Activated CD8-positive, alpha-beta memory T cell treated with anti-CD3 and anti-CD28 coated beads for 24 hours (primary cell): ENCODE data around the gene GLCE.

Experiments used
- DNase-seq: peaks from one replicate; pipeline ENCODE4 v3.0.0-alpha.2; 2020

GLCE gene

DNA sequence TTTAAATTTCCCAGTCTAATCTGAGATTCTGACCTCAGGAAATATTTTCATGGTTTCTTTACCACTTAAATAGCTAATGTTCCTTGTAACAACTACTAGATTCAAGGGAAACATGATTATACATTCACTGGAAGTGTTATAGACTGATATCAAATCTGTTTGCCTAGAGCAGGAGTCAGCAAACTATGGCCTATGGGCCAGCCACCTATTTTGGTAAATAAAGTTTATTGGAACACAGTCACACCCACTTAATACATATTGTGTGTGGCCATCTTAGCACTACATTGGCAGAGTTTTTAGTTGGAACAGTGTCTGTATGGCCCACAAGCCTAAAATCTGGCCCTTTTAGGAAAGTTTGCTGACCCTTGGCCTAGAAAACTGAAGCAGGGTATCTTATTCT, 50.1 kb downstream of the GLCE start:
- no peak for DNase-seq

GRCh38 chr15:69213786-69214185, 53.4 kb downstream of the GLCE start:
- DNase-seq = no peak

- no peak for DNase-seq
Observed at GRCh38 chr15:69215314-69216035, 55.0 kb downstream of the GLCE start.

DNA sequence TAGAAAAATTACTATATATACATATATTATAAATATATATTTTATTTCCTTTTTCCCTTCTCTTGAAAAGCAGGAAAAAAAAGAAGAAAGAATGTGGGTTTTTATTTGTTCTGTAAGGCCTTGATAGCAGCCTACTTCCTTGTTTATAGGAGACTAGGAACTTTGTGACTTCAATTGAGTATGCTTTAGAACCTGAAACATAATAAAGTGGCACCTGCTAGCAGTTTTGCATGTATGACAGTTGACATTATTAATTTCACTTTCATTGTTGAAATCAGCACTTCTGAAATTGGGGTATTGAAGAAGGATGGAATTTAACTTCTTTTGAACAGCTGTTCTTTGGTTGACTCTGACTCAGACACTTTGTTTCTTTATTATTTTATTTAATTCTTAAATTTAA, 56.9 kb downstream of the GLCE start:
- DNase-seq = no peak

GRCh38 chr15:69219690-69220089, 59.3 kb downstream of the GLCE start:
- DNase-seq = no peak

DNA sequence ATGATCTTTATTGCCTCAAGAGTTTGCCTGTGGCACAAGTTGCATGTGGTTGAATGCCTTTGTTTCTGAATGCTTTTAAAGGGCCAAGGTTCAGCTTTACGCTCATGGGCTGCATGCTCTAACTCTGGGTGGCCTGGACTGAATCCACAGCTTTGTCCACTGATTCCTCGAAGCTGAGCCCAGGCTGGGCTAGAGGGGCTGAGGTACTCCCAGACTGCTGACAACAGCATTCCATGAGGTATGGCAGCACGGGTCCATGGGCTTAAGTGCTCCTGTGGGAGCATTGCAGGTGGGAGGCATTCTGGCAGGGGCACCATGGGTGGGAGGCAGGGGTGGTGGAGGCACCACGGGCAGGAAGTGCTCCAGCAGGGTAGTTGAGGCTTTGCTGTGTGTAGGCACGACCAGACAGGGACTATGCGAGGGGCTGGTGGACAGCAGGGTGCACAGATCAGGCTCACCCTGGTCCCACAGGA, 61.6 kb downstream of the GLCE start:
- DNase-seq = no peak

GRCh38 chr15:69223083-69223813, 62.8 kb downstream of the GLCE start:
- DNase-seq = no peak

- DNase-seq = no peak
Observed at GRCh38 chr15:69224383-69224782, 63.9 kb downstream of the GLCE start.

- DNase-seq = no peak
Observed at GRCh38 chr15:69225355-69226022, 65.1 kb downstream of the GLCE start.

- DNase-seq = no peak
Observed at GRCh38 chr15:69226023-69226355, 65.6 kb downstream of the GLCE start.

DNA sequence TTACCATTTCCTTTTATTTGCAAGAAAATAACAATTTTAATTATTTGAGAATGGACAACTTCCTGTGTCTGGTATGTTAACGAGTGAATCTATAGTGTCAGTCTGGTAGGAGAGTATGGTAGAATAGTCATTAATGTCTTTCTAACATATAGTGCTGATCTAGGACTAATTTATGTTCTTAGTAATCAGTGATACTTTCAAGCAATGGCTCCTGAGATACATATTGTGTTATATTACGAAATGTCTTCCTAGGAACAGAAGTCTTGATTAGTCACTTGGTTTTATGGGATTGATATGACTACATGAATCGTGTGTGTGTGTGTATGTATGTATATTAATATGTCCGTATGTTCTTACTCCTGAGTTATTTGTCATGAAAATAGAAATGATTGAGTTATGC, 71.7 kb downstream of the GLCE start:
- no peak for DNase-seq

GRCh38 chr15:69232765-69233164, 72.3 kb downstream of the GLCE start:
- no peak for DNase-seq

- DNase-seq = no peak
Observed at GRCh38 chr15:69234676-69235075, 74.2 kb downstream of the GLCE start.

GRCh38 chr15:69236505-69236904, 76.1 kb downstream of the GLCE start:
- DNase-seq = no peak

DNA sequence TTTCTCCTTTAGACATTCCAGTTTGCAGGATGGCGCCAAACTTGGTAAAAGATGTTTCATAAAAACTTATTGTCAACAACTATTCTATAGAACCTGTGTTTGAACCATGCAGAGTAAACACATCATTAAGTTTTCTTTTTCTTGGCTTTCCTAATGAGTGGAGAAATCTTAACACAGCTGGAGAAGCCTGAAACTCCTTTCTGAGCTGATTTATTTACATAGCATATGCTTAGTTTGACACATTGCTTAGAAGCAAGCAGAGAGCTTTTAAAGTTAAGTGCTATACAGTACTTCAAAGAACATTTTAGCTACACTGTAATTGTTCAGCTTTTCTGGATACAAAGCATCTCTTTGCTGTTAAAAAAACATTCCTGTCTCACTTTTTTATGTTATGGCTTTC, 77.3 kb downstream of the GLCE start:
- DNase-seq = no peak

DNA sequence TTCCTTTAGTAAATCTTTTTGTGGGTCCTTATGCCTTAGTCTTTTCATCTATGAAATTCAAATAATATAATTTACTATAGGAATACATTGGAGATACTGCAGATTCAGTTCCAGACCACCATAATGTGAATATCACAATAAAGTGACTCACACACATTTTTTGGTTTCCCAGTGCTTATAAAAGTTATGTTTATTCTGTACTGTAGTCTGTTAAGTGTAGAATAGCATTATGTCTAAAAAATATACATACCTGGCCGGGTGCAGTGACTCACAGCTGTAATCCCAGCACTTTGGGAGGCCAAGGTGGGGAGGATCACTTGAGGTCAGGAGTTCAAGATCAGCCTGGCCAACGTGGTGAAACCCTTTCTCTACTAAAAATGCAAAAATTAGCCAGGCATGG, 84.4 kb downstream of the GLCE start:
- no peak for DNase-seq

DNA sequence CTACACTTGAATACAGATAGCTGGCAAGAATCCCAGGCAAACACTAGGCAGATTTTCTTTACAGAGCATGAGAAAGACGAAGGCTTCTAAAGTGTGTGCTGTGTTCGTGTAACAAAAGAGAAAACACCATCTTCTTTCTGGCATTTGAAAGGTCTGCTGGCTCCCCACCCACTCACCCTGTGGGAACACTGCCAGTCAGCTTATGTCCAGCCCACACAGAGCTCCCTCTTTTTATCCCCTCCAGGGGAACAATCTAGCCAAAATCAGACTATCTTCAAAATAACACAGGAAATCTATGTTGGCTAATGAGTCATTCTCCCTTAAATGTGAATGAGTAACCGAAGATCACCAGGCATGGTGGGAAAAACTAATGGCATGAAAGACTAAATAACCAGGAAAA, 92.7 kb downstream of the GLCE start:
- DNase-seq = no peak

- no peak for DNase-seq
Observed at GRCh38 chr15:69265347-69265955, 105.0 kb downstream of the GLCE start.

GRCh38 chr15:69271217-69271616, 110.8 kb downstream of the GLCE start:
- DNase-seq = no peak

DNA sequence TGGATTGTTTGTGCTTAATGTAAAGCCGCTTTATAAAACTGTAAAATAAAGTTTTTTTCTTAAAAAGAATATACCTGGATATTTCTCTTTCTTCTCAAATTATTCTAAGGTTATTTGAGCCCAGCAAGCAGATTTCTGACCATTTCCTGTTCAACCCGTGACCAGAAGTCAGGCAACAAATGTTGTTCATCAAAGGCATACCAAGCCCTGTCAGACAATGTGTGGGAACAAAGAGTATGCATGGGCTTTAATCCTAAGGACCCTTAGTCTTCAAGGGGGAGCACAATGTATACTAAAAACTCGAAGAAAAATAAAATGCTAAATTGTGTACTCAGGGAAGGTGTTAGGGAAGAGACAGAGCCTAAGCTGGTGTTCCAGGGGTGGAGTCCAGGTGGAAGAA, 111.7 kb downstream of the GLCE start:
- no peak for DNase-seq

GRCh38 chr15:69272891-69273290, 112.5 kb downstream of the GLCE start:
- DNase-seq = no peak

- no peak for DNase-seq
Observed at GRCh38 chr15:69275074-69275670, 114.7 kb downstream of the GLCE start.

DNA sequence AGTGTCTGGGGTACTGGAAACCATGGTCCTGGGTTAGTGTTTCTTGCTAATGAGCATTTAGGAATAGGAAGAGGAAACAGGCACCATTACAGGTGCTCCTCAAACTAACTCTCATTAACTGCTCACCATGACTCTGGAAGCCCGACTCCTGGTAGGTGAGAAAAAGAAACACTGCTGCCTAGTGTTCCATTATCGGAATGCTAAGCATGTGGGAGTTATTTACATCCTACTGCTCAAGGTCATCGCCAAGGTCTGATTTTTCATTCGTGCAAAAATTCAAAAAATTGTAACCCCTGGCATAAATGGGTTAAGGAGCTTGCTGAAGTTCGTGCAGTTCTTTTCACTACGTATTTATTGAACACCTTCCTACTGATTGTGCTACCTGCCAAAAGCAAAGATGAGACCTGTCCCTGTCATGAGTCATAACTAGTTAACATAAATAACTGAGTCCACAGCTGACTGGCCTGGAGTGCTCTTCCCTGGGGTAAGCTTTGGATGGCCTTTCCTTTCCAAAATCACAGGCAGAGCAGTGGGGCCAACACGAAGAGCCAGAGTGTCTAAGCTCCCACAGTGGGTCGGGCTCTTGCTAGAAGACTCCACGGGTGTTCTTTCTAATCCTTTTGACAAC, 115.6 kb downstream of the GLCE start:
- no peak for DNase-seq
